Liver (tissue), 9 donors: ENCODE data around the gene SLC25A21. TPM values are rescaled to one million over a fixed set of nuclear protein-coding genes. Genes with fewer than 3 reads are reported as not detected.

Experiments
- DNase-seq: peaks from one replicate; pipeline ENCODE4 v3.0.0-alpha.2; 2017; ENCODE audit warnings: low spot score
- H3K27ac ChIP-seq, 2 donors: one replicate each; pipeline ENCODE4 v1.7.0; 2013; ENCODE audit warnings: inconsistent platforms in 2 of 2, low read length in 2 of 2, control low read depth in 1 of 2, low read depth in 1 of 2, mild to moderate bottlenecking in 1 of 2
- H3K27me3 ChIP-seq, 4 donors: one replicate each; pipeline versions ENCODE4 v1.6.1 to v1.7.0; 2013; ENCODE audit warnings: low read length in 3 of 4, inconsistent platforms in 1 of 4, mild to moderate bottlenecking in 1 of 4, moderate library complexity in 1 of 4; ENCODE audit not compliant: control insufficient read depth in 4 of 4, insufficient read depth in 4 of 4
- H3K36me3 ChIP-seq, 4 donors: one replicate each; pipeline versions ENCODE4 v1.6.1 to v1.7.0; 2013; ENCODE audit warnings: low read length in 3 of 4, mild to moderate bottlenecking in 3 of 4, low read depth in 1 of 4, moderate library complexity in 1 of 4; ENCODE audit not compliant: control insufficient read depth in 4 of 4, insufficient read depth in 3 of 4
- H3K4me1 ChIP-seq, 4 donors: one replicate each; pipeline versions ENCODE4 v1.6.1 to v1.7.0; 2013; ENCODE audit warnings: low read length in 3 of 4, mild to moderate bottlenecking in 3 of 4, moderate library complexity in 1 of 4; ENCODE audit not compliant: control insufficient read depth in 4 of 4, insufficient read depth in 4 of 4
- H3K4me3 ChIP-seq, 3 donors: one replicate each; pipeline versions ENCODE4 v1.6.1 to v1.7.0; 2013; ENCODE audit warnings: low read length in 3 of 3, control low read depth in 1 of 3, low read depth in 1 of 3, mild to moderate bottlenecking in 1 of 3
- H3K9ac ChIP-seq, 2 donors: one replicate each; pipeline ENCODE4 v1.7.0; 2013; ENCODE audit warnings: low read length in 2 of 2, mild to moderate bottlenecking in 2 of 2, moderate library complexity in 2 of 2, control low read depth in 1 of 2, low read depth in 1 of 2
- H3K9me3 ChIP-seq, 4 donors: one replicate each; pipeline versions ENCODE4 v1.6.1 to v1.7.0; 2013; ENCODE audit warnings: low read length in 3 of 4; ENCODE audit not compliant: control insufficient read depth in 4 of 4
- CTCF ChIP-seq: fragments of 150-350 bp; IDR thresholded peaks from 2 replicates; pipeline ENCODE4 v1.5.1; 2017; ENCODE audit warnings: improper control_type of control experiment, low read depth, low read length; ENCODE audit not compliant: missing input control
- EGR1 ChIP-seq, 2 donors: IDR thresholded peaks; 2 replicates each; pipeline ENCODE4 v1.6.1; 2016 to 2018; ENCODE audit warnings: antibody characterized with exemption in 2 of 2, low read depth in 2 of 2
- FOXA1 ChIP-seq: IDR thresholded peaks from 2 replicates; pipeline ENCODE4 v1.6.1; 2016; ENCODE audit warnings: antibody characterized with exemption
- HNF4G ChIP-seq: IDR thresholded peaks from 2 replicates; pipeline ENCODE4 v1.6.1; 2016; ENCODE audit warnings: antibody characterized with exemption
- JUND ChIP-seq, 2 donors: IDR thresholded peaks; 2 replicates each; pipeline ENCODE4 v1.6.1; 2016; ENCODE audit warnings: antibody characterized with exemption in 2 of 2
- MAX ChIP-seq: IDR thresholded peaks from 2 replicates; pipeline ENCODE4 v1.6.1; 2016; ENCODE audit warnings: antibody characterized with exemption
- NR2F2 ChIP-seq: IDR thresholded peaks from 2 replicates; pipeline ENCODE4 v1.6.1; 2016; ENCODE audit warnings: antibody characterized with exemption
- RAD21 ChIP-seq, 2 donors: IDR thresholded peaks; 2 replicates each; pipeline ENCODE4 v1.6.1; 2016; ENCODE audit warnings: antibody characterized with exemption in 2 of 2, mild to moderate bottlenecking in 2 of 2
- REST ChIP-seq: IDR thresholded peaks from 2 replicates; pipeline ENCODE4 v1.6.1; 2016; ENCODE audit warnings: antibody characterized with exemption, mild to moderate bottlenecking
- RXRA ChIP-seq, 2 donors: IDR thresholded peaks; 2 replicates each; pipeline ENCODE4 v1.6.1; 2017 to 2018; ENCODE audit warnings: antibody characterized with exemption in 2 of 2, mild to moderate bottlenecking in 1 of 2
- SP1 ChIP-seq: IDR thresholded peaks from 2 replicates; pipeline ENCODE4 v1.6.1; 2018; ENCODE audit warnings: antibody characterized with exemption, mild to moderate bottlenecking
- ZBTB33 ChIP-seq: IDR thresholded peaks from 2 replicates; pipeline ENCODE4 v1.6.1; 2016; ENCODE audit warnings: antibody characterized with exemption
- WGBS: extraction: QIAGEN DNeasy Blood & Tissue Kit; methylation state at CpG from one replicate; pipeline ENCODE4 v1.1.7; 2013; 5-methylcytosine and 5-hydroxymethylcytosine counted together
- polyA plus RNA-seq, 2 donors: library from polyadenylated mRNA; stranded (reverse) in 1 of 2; unstranded in 1 of 2; fragments of 200-250 nt in 1 of 2; fragments of >200 nt in 1 of 2; fragmentation: Nextera tagmentation in 1 of 2; extraction: Ambion mirVana in 1 of 2; gene quantifications; one replicate each; pipeline versions ENCODE4 v1.2.1 to v1.2.3, GENCODE V29; 2013 to 2015
- total RNA-seq, 2 donors: library from RNA; depleted of rRNA; stranded (reverse); fragments of >200 nt; gene quantifications; one replicate each; pipeline ENCODE4 v1.2.3, GENCODE V29; 2014
- donor health status: healthy.
- donor health status: healthy.
- donor health status: healthy.
- donor health status: healthy.
- donor health status: healthy.

SLC25A21 gene
- total and polyA plus RNA-seq, 4 donors, result 0.13 to 24.3 (median 0.23) TPM

GRCh38 chr14:36835128-36835527, 337.3 kb downstream of the SLC25A21 start (continued):
- no peak for TF ChIP-seq MAX

GRCh38 chr14:36834293-36834692, 338.1 kb downstream of the SLC25A21 start:
- H3K36me3 ChIP-seq, result no peaks in the 10 kb centered on the region
- H3K27ac ChIP-seq, result no peak overlapping the region
- H3K4me1 ChIP-seq, result no peaks in the 10 kb centered on the region
- no peak for TF ChIP-seq JUND (IDR thresholded peaks at IDR 0.05)
- TF ChIP-seq EGR1 (IDR thresholded peaks at IDR 0.05; ENCODE audit: low read depth in 2 of 2), result no peak
- TF ChIP-seq REST, result no peak
- TF ChIP-seq NR2F2, result no peak
- no peak for TF ChIP-seq RXRA (IDR thresholded peaks at IDR 0.05)
- TF ChIP-seq SP1, result no peak
- TF ChIP-seq RAD21 (IDR thresholded peaks at IDR 0.05), result no peak
- no peak for TF ChIP-seq MAX
- TF ChIP-seq CTCF, result no peak
- TF ChIP-seq ZBTB33, result no peak
- TF ChIP-seq FOXA1, result no peak
- no peak for DNase-seq
- 74% methylated on average over 2 of the region's 2 CpGs for WGBS
- H3K9ac ChIP-seq, result no peak overlapping the region
- H3K27me3 ChIP-seq, result no peaks in the 10 kb centered on the region
- no peak overlapping the region for H3K4me3 ChIP-seq
- no peaks in the 10 kb centered on the region for H3K9me3 ChIP-seq

- WGBS, result 50% methylated on average over 3 of the region's 3 CpGs
- DNase-seq, result no peak
- TF ChIP-seq NR2F2 (no peak), HNF4G (no peak), CTCF (no peak)
- Histone ChIP-seq H3K9me3 (no peaks in the 10 kb centered on the region), H3K36me3 (no peaks in the 10 kb centered on the region), H3K9ac (no peak overlapping the region), H3K27me3 (no peaks in the 10 kb centered on the region), H3K27ac (no peak overlapping the region), H3K4me1 (no peaks in the 10 kb centered on the region), H3K4me3 (no peak overlapping the region)
These were observed 342.9 kb downstream of the SLC25A21 start for GRCh38 chr14:36829547-36829946.
